HL-60/S4 (cell line): ENCODE data around the gene KRTAP22-2.

Experiments
- in situ Hi-C: fragments of 300-500 bp; cut with MboI; formaldehyde crosslinking; loops from 2 replicates; pipeline ENCODE4 v1.14.3; 2022; ENCODE audit warnings: low sequenced_read_pairs

KRTAP22-2 gene

GRCh38 chr21:30563630-30564029, 26.6 kb downstream of the KRTAP22-2 start:
- in situ Hi-C loops = no loop called here

GRCh38 chr21:30563072-30563471, 27.1 kb downstream of the KRTAP22-2 start:
- in situ Hi-C loops = no loop called here

- in situ Hi-C loops = no loop called here
These were observed 28.2 kb downstream of the KRTAP22-2 start for GRCh38 chr21:30561957-30562356.

- in situ Hi-C loops = no loop called here
These were observed 28.8 kb downstream of the KRTAP22-2 start, which contains the start of gene KRTAP19-7 for GRCh38 chr21:30561264-30561895. KRTAP19-7 (minus strand) TSS chr21:30561314; CDS start chr21:30561289, 25 bp downstream.

GRCh38 chr21:30555095-30555494, 35.1 kb downstream of the KRTAP22-2 start:
- in situ Hi-C loops = no loop called here

- in situ Hi-C loops = no loop called here
These were observed 37.4 kb downstream of the KRTAP22-2 start for GRCh38 chr21:30552782-30553181.

- in situ Hi-C loops = no loop called here
These were observed 48.4 kb downstream of the KRTAP22-2 start, which contains the start of gene KRTAP19-6 for GRCh38 chr21:30541764-30542163. KRTAP19-6 (minus strand) TSS chr21:30541864; CDS start chr21:30541833, 31 bp downstream.
